Skin epidermis (tissue), 12 donors: ENCODE data around the gene CSN2.
"Not testable (repeated sequence)": the region's sequence is repeated elsewhere in the genome, so short reads cannot be mapped to it uniquely, and the experiment has no call there.

Source experiments
- H3K27ac ChIP-seq, 21 experiments: fragments of 200-600 bp; sonication (generic) in 11 of 21; one replicate each; pipeline ENCODE4 v1.5.0; 2020; ENCODE audit warnings: mild to moderate bottlenecking in 3 of 21, inconsistent platforms in 2 of 21, moderate library complexity in 2 of 21
- H3K4me3 ChIP-seq, 7 experiments: fragments of 200-600 bp; sonication (generic) in 2 of 7; one replicate each; pipeline ENCODE4 v1.5.0; 2020; ENCODE audit warnings: inconsistent platforms in 2 of 7, mild to moderate bottlenecking in 2 of 7, moderate library complexity in 1 of 7

The CSN2 gene

GRCh38 chr4:69965628-69966027 lies at the start of gene CSN2:
Gene CSN2 (minus strand): TSS chr4:69965728. CDS start chr4:69960995, 4,733 bp downstream.
- Histone ChIP-seq H3K4me3 (no peak within 1 kb of the TSS), H3K27ac (no peak within 1 kb of the TSS)

- H3K4me3 ChIP-seq = no peak overlapping the region
- no peak overlapping the region for H3K27ac ChIP-seq
Measured at GRCh38 chr4:70008771-70009170, 43.2 kb upstream of the CSN2 start.

GRCh38 chr4:70002507-70002906 lies 37.0 kb upstream of the CSN2 start:
- Histone ChIP-seq H3K27ac (no peak overlapping the region), H3K4me3 (no peak overlapping the region)

- no peak overlapping the region for H3K27ac ChIP-seq
Measured at GRCh38 chr4:70000711-70001110, 35.2 kb upstream of the CSN2 start.

GRCh38 chr4:69999420-69999819 lies 33.9 kb upstream of the CSN2 start:
- H3K4me3 ChIP-seq = no peak overlapping the region
- H3K27ac ChIP-seq = no peak overlapping the region

More at GRCh38 chr4:70000711-70001110, 35.2 kb upstream of the CSN2 start:
- no peak overlapping the region for H3K4me3 ChIP-seq

DNA sequence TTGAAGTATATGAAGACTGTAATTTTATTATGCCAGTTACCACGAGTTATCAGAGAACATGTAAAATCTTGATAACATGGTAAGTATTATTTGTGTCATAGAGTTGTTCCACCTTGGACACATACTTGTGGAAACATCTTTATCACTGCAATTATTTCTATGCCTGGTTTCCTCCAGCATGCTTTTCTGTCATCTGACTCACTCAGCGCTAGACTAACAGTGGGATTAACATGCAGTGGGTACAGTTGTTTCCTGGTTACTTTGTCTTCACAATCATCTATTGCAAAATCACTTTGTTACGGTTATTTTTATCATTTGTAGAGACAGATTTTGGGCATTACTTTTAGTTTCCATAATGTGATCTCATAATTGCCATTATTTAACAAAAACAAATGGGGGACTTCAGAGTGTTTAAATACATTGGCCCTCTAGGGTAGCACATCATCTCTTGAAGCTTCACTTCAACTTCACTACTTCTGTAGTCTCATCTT lies 30.0 kb upstream of the CSN2 start, which contains the start of gene STATH:
TSS of gene STATH (plus strand) at position 441 of the 491 bp plus-strand sequence. CDS start 2,472 bp downstream, outside the sequence.
- Histone ChIP-seq H3K27ac (no peak within 1 kb of the TSS), H3K4me3 (no peak within 1 kb of the TSS)

- H3K27ac ChIP-seq = no peak overlapping the region
- H3K4me3 ChIP-seq = no peak overlapping the region
Measured at GRCh38 chr4:69994782-69995181, 29.3 kb upstream of the CSN2 start.

- H3K27ac ChIP-seq = no peak overlapping the region
- no peak overlapping the region for H3K4me3 ChIP-seq
Measured at GRCh38 chr4:69991016-69991415, 25.5 kb upstream of the CSN2 start.

- H3K4me3 ChIP-seq = no peak overlapping the region
- no peak overlapping the region for H3K27ac ChIP-seq
Measured at GRCh38 chr4:69986663-69987062, 21.1 kb upstream of the CSN2 start.

DNA sequence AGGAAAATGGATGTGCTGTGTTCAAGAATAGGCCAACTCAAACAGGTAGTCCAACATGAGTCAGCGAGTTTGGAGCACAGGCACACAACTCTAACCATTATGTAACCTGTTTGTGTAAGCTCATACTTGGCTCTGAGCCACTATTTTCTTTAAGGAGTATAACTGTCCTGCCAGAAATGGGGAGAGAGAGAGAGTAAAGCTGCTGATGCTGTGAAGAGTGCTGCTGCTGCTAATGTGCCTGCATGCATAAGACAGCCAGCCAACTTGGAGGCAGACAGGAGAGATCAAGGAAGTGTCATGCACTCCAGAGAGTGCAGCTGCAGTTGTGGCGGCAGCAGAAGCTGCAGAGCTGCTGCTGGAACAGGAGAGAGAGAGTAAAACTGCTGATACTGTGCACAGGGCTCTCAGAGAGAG lies 18.5 kb upstream of the CSN2 start:
- no peak overlapping the region for H3K4me3 ChIP-seq
- no peak overlapping the region for H3K27ac ChIP-seq

DNA sequence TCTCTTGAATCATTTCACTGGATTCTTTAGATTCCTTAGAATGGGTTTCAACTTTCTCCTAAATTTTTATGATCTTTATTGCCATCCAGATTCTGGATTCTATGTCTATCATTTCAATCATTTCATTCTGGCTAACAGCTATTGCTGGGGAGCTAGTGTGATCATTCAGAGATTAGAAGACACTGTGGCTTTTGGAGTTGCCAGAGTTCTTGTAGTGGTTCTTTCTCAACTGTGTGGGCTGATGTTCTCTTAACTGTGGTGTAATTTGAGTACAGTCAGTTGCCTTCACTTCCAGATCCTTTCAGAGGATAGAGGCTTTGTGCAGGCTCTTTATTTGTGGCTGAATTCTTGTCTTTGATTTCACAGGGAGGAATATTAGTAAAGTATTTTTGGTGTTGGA lies 12.1 kb upstream of the CSN2 start:
- Histone ChIP-seq H3K4me3 (no peak overlapping the region), H3K27ac (no peak overlapping the region)

- Histone ChIP-seq H3K27ac (no peak overlapping the region), H3K4me3 (no peak overlapping the region)
Measured at GRCh38 chr4:69974631-69975030, 9.1 kb upstream of the CSN2 start.

GRCh38 chr4:69970071-69970470 lies 4.5 kb upstream of the CSN2 start:
- Histone ChIP-seq H3K27ac (no peak overlapping the region), H3K4me3 (no peak overlapping the region)

DNA sequence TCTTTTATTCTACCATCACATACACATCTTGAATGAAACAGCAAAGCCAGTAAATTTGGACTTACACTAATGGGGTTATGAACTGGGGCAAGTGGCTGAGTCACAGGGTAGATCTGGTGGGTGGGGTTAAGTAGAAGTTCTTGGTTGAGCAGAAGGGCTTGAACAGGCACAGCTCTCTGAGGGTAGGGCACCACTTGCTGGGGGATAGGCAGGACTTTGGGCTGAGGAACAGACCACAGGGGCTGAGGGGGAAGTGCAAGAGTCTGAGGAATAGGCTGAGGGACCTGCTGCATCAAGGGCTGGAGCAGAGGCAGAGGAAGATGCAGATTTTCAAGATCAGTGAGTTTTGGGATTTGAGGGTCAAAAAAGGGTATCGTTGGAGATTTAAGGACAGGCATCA lies 8.3 kb downstream of the CSN2 start:
- no peak overlapping the region for H3K4me3 ChIP-seq
- H3K27ac ChIP-seq = no peak overlapping the region

DNA sequence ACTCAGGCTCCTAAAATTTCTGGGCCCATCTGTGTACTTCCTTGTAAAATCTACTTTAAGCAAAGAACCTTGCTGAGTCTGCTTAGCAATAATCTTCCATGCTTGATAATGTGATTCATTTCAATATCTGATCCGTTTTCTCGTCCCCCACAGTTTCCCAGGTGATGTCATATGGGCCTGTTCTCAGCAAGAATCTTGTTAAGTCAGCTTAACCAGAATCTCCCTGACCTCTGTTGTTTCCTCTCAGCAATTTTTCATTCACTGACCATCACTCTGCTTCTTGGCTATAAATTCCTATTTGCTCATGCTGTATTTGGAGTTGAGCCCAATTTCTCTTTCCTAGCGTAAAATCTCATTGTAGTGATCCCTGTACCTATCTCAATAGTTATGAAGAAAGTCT lies 13.9 kb downstream of the CSN2 start:
- Histone ChIP-seq H3K27ac (no peak overlapping the region), H3K4me3 (no peak overlapping the region)

DNA sequence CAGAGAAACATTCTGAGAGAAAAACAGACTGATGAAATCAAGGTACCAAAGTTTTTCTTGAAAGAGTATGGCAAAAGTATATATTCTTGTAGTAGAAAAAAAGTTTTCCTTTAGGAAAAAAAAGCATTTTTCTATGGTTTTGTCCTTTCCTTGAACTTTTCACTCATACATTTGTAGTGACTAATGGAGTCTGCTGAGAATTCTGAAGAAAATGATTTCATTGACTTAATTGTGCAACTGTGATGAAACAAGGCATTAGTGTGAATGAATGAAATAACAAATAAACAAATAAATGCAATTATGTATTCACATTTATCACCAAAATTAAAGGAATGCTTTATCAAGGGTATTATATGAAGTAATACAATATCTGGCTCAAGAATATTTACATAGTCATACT lies 29.0 kb downstream of the CSN2 start:
- Histone ChIP-seq H3K27ac (no peak overlapping the region), H3K4me3 (no peak overlapping the region)

GRCh38 chr4:69934150-69934549 lies 31.4 kb downstream of the CSN2 start:
- Histone ChIP-seq H3K27ac (no peak overlapping the region), H3K4me3 (no peak overlapping the region)

DNA sequence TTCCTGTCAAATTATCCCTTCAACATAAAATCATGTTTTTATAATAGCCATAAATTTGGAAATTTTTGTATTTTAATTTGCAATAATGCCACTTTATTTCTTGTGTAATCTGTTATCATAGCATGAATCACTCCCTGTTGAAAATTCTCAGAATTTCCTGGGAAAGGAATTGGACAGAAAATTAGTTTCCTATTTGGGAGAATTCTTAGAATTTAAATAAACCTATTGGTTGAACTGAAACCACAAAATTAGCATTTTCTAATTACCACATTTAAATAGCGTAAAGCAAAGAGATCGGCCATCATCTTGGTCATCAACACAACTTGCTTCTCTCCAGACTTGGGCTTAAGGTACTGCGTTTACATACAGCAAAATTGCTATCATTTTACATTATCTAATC lies 34.8 kb downstream of the CSN2 start, which contains the start of gene CSN1S1:
TSS of gene CSN1S1 (plus strand) at position 301 of the 400 bp plus-strand sequence. CDS start 1,488 bp downstream, outside the sequence.
- H3K27ac ChIP-seq = no peak within 1 kb of the TSS
- no peak within 1 kb of the TSS for H3K4me3 ChIP-seq

- not testable (repeated sequence) for H3K4me3 ChIP-seq, H3K27ac ChIP-seq
Measured at GRCh38 chr4:69923782-69924410, 41.6 kb downstream of the CSN2 start.

DNA sequence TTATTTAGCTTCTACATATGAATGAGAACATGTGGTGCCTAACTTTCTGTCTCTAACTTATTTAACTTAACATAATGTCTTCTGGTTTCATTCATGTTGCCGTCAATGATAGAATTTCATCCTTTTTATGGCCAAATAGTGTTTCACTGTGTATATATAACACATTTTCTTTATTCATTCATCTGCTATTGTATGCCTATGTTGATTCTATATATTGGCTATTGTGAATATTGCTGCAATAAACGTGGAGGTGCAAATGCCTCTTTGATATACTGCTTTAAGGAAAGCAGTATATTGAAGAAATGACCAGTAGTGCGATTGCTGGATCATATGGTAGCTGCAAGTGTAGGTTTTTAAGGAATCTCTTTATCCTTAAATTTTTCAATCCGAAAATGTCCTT lies 44.7 kb downstream of the CSN2 start:
- Histone ChIP-seq H3K27ac (no peak overlapping the region), H3K4me3 (no peak overlapping the region)

GRCh38 chr4:69910016-69910782 lies 55.3 kb downstream of the CSN2 start:
- H3K27ac ChIP-seq = no peak overlapping the region
- no peak overlapping the region for H3K4me3 ChIP-seq
